Middle frontal gyrus (tissue), 1 donor: ENCODE measurements around the gene HYOU1.
A peak's percentile ranks its signal among the peaks of the same experiment; 100 is the strongest.
"Not testable (repeated sequence)": the region's sequence is repeated elsewhere in the genome, so short reads cannot be mapped to it uniquely, and the experiment has no call there.

Experiments
- DNase-seq: peaks from one replicate; pipeline ENCODE4 v3.0.0-alpha.2; 2015; ENCODE audit warnings: low spot score; ENCODE audit errors: extremely low spot score

Gene HYOU1, protein sequence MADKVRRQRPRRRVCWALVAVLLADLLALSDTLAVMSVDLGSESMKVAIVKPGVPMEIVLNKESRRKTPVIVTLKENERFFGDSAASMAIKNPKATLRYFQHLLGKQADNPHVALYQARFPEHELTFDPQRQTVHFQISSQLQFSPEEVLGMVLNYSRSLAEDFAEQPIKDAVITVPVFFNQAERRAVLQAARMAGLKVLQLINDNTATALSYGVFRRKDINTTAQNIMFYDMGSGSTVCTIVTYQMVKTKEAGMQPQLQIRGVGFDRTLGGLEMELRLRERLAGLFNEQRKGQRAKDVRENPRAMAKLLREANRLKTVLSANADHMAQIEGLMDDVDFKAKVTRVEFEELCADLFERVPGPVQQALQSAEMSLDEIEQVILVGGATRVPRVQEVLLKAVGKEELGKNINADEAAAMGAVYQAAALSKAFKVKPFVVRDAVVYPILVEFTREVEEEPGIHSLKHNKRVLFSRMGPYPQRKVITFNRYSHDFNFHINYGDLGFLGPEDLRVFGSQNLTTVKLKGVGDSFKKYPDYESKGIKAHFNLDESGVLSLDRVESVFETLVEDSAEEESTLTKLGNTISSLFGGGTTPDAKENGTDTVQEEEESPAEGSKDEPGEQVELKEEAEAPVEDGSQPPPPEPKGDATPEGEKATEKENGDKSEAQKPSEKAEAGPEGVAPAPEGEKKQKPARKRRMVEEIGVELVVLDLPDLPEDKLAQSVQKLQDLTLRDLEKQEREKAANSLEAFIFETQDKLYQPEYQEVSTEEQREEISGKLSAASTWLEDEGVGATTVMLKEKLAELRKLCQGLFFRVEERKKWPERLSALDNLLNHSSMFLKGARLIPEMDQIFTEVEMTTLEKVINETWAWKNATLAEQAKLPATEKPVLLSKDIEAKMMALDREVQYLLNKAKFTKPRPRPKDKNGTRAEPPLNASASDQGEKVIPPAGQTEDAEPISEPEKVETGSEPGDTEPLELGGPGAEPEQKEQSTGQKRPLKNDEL

DNA sequence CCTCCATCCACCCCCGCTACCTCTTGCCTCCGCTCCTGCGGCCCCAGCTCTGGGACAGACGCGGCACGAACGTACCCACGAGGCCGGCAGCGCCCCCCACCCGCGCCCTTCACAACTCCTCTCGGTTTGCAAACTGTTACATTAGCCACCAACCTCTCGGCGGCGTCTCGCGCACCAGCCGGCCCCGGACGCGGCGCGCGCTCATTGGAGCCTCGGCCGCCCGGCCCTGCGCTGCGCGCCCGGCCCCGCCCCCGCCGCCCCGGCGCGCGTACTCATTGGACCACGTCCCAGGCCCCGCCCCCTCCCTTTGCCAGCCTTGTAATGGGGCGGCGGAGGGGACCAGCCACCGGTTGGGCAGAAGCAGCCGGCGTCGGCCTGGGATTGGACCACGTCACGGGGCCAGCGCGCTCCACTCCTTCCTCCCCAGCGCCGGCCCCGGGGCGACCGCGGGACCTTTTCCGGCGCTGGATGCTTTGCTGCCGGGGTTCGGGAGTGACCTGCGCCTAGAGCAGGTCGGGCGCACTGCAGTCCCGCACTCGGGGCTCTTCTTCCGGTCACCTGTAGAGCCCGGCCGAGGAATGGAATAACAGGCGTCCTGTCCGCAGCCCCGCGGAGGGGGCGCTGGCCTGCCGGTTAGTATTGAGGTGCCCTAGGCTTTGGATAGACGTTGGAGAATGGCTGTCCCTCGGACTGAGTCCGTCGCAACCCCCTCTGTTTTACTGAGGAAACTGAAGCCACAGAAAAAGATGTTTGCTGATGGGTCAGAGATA lies at the start of gene HYOU1:
Gene HYOU1, minus strand, starts transcription at position 206 of the 770 bp plus-strand sequence. CDS start 1,045 bp downstream, outside the sequence.
- peak; percentile 89 for DNase-seq

DNA sequence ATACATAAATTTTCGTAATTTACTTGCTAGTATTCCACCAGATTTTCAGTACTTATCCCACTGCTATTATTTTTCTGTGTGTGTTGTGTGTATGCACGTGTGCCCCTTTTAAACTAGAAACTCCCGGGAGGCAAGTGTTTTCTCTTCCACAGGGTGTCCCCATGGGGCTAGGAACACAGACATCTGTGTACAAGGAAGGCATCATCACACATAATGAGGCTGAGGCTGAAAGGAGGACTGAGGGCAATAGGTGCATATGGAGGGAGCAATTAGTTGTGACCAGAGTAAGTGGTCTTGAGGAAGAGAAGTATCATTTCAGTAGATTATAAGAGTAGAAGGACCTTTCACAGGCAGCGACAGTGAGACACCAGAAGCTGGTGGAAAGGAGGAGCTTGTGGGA lies 46.8 kb upstream of the HYOU1 start:
- DNase-seq: no peak

DNA sequence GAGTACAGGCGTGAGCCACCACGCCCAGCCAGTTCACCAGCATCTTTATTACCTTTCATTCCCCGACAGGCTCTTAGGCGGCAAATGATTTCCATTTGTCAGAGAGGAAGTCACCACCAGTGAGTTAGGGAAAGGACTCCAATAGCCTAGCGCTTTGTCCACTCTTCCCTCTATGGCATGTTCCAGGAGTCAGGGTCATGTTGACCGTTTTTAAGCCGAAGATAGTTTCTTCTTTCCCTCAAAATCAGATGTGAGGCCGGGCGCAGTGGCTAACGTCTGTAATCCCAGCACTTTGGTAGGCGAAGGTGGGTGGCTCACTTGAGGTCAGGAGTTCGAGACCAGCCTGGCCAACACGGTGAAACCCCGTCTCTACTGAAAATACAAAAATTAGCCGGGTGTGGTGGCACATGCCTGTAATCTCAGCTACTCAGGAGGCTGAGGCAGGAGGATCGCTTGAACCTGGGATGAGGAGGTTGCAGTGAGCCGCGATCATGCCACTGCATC lies 46.2 kb upstream of the HYOU1 start:
- DNase-seq: not testable (repeated sequence)

DNA sequence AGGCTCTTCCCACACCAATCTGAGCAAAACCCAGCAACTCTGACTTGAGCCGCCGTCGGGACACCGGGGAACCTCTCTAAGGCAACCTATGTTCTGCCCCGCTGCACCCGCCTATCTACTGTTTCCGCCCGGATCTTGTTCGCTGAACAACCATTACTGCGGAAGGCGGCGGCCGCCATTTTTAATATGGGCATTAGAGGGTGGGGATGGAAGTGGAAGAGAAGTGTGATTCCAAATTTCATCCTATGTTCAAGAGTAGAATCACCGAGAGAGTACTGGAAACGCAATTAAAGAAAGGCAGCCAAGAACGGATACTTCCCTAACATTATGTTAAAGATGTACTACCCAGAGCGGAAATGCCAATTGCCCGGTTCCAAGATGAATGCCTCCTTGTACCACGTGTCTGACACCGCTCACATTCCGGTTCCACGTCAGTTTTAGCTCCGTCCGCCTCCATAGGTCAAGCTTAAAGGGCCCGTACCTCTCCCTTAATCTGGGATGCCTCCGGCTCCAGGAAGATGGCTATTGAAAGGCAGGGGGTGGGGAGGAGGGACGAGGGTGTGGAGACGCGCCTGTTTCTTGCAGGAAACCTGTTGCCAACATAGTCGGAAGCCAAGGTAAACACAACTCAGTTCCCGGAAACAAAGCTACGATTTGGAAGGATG lies 44.9 kb upstream of the HYOU1 start, which contains the start of gene DPAGT1:
Gene DPAGT1, minus strand, starts transcription at position 95 of the 665 bp plus-strand sequence. CDS start 198 bp downstream, outside the sequence.
- DNase-seq: peak; percentile 91

DNA sequence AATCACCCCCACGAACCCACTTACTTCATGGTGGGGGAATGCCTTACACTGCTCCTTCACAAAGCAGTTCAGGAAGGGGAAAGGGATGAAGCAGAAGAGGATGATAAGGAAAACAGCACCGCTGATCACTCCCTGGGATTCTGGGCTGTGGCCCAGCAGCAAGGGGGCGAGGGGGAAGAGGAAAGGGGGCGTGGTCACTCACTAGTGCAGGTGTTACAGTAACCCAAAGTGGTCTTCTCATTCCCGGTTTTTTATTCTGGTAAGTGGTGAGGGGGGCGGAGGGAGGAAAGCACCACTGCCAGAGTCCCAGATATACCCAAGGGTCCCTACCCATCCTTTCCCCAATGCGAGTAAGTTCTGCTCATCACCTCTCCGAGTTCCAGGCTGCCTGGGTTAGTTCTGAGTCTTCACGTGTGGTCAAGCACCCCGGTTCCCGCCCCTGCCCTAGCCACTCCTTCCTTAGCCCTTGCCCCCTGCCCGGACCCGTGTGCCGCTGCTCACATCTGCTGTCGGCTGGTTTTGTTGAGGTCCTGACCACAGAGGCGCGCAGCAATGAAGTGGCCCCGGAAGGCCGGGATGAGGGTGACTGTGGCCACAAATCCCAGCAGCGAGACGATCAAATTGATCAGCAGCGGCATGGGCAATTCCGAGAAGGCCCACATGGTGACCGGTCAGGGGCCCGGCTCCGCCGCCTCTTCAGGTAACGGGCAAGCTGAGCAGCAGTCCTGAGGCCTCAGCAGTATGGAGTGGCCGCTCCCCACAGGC lies 44.2 kb upstream of the HYOU1 start:
- DNase-seq: no peak

DNA sequence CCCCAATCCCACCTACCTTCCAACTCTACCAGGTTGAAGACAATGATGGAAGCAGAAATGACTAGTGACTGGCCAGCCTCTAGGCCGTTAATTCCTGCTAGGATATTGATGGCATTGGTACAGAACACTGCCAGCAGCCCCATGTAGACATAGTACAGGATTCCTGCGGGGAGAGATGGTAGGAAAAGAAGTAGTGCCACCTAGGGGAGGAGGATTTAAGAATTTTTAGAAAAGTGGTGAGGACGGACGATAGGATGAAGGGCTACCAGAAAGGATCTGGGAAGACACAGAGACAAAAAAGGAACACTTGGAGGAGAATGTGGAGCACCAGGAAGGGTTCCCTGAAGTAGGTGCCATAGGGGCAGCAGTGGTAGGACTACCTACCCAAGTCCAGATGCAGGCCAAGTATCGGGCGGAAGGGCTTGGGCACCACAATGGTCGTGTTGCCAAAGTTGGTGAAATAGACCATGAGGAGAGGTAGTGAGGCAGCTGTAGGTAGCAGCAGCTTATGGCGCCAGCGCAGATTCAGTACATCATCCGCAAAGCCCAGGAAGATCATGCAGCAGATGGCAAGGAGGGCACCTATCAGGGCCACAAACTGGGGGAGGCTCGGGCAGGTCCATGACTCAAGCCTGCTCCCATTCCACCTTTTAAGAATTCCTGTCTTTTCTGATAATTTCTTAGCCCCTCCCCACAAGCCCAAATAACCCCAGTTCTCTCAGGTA lies 43.4 kb upstream of the HYOU1 start:
- DNase-seq: no peak

DNA sequence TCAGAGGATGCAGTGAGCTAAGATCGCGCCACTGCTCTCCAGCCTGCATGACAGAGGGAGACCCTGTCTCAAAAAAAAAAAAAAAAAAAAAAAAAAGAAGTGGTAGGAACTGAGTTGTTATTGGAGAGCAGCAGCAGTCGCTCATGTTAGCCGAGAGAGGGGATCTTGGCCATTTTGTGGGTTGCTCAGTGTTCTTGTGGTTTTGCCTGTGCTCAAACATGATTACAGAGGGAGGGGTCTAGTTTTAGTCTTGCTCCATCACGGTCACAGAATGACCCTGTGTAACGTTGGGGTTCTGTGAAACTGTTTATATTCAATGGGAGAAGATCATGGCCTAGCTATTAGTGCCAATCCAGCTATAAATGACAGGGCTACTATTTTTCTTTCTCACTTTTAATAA lies 42.7 kb upstream of the HYOU1 start:
- no peak for DNase-seq

DNA sequence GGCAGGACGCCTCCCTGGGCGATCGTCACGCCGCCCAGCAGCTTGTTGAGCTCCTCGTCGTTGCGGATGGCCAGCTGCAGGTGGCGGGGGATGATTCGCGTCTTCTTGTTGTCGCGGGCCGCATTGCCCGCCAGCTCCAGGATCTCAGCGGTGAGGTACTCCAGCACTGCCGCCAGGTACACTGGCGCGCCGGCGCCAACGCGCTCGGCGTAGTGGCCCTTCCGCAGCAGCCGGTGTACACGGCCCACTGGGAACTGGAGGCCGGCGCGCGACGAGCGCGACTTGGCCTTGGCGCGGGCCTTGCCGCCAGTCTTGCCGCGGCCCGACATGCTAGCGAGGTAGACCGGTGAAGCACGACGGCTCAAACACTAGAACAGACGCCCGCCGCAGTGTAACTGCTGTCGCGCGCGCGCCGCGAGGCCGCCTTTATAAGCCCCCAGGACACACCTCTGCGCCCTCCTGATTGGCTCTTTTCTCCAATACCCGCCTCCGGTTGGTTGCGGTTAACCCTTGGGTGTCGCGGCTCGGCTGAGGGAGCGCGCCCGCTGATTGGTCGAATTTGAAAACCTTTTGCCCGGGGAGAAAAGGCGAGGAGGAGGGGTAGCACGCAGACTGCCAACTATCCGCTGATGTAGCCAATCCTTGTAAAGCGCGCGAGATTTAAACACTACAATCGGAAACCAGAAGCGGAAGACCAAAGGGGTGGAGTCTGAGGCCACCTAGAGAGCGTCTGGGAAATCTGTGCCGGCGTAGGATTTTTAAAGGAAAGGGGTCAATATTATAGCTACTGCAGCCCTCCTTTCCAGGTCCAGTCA lies 38.3 kb upstream of the HYOU1 start:
- peak; percentile 98 for DNase-seq

DNA sequence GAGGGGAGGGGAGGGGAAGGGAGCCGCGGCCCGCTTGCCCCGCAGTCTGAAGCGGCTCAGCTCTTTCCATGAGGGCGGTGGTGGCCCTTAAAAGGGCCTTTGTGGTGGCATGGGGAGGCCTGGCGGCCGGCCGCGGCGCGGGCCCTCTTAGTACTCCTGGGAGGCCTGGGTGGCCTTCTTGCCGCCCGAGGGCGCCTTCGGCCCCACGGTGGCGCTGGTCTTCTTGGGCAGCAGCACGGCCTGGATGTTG lies 37.7 kb upstream of the HYOU1 start:
- DNase-seq: no peak

DNA sequence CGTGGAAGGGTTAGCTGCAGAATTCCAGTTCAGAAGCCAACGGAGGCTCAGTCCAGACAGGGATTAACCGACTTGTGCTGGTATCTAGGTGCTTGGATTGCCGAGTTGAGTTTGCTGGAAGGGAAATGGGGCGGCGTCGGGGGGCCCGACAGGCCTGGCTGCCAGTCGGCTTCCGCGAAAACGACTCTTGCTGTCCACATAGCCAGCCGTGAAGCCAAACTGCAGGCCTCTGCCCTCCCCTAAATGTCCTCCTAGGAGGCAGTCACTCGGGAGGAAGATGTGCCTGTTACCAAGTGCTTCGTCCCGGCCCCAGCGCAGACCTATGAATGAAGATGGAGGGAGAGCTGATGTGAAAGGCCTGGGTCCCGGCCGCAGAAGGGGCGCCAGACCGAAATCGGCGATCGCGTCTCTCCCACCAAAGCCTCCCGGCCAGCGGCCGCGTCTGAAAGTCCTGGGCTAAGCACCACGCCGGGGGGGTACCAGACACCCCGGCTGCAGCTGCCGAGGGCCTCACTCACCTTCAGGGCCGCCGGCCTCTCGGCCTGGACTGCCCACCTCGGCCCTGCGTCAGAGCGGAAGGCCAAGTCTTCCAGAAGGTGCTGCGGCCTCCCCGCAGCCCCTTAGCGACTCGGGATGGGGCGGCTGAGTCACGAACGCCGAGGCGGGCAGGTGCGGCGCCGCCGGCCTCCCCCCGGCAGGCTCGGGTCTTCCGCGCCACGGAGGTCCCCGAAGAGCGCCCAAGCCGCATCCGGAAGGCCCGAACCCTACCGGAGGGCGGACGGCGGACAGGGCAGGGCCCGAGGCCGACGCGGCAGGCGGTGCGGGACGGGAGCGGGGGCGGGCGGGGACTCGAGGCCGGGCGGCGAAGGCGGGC lies 37.2 kb upstream of the HYOU1 start:
- DNase-seq: no peak

DNA sequence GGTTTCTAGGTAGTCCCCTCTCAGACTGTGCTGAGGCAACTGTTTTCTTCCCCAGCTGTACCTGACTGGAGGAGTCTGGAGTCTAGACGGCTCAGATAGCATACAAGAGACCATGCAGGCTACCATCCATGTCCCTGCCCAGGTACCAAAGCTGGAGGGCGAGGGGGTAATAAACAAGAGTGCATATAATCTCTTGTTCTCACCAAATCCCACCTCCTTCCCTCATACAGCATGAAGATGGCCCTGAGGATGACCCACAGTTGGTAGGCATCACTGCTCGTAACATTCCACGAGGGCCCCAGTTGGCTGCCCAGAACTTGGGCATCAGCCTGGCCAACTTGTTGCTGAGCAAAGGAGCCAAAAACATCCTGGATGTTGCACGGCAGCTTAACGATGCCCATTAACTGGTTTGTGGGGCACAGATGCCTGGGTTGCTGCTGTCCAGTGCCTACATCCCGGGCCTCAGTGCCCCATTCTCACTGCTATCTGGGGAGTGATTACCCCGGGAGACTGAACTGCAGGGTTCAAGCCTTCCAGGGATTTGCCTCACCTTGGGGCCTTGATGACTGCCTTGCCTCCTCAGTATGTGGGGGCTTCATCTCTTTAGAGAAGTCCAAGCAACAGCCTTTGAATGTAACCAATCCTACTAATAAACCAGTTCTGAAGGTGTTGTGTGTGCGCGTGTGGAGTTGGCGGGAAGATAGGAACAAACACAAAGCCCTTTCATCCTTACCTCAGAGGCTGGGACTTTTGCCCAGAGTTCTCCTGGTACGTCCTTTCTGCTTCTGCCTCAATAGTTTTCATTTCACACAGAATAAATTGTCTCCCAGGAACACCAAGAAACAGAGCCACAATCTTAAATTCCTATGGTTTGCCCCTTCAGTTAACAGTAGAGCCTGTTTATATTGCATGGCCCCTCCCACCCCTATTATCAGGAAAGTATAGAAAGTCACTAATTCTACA lies 36.2 kb upstream of the HYOU1 start:
- no peak for DNase-seq

DNA sequence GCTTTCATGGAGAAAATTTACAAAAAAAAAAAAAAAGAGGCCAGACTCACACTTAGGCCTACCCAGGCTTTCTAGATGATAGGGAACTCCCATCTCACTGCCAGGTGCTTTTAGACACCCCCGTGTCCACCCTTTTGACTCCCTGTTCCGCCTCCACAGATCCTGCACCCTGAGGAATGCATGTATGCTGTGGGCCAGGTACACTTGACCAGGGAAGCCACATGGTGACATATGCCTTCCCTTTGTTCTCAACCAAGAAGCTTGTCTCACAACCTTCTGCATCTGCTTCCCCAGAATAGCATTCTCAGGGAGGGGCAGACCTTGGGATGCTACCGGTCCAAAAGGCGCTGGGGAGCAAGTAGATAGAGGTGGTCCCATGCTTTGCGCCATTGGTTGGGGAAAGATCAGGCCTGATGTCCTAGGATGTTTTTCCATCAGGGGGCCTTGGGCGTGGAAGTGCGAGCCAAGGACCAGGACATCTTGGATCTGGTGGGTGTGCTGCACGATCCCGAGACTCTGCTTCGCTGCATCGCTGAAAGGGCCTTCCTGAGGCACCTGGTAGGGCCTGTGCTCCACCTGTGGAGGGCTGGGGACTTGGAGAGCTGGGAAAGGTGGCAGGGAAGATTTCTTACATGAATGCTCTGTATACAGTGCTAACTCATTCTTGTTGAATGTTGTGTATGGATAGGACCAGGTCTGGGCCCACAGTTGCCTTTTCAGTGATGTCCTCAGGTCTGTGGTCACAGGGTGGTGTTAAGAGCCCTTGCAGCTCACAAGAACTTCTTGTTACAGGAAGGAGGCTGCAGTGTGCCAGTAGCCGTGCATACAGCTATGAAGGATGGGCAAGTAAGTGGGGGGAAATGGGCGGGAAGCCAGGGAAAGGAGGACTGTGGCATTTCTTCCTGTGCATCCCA lies 35.2 kb upstream of the HYOU1 start:
- no peak for DNase-seq

DNA sequence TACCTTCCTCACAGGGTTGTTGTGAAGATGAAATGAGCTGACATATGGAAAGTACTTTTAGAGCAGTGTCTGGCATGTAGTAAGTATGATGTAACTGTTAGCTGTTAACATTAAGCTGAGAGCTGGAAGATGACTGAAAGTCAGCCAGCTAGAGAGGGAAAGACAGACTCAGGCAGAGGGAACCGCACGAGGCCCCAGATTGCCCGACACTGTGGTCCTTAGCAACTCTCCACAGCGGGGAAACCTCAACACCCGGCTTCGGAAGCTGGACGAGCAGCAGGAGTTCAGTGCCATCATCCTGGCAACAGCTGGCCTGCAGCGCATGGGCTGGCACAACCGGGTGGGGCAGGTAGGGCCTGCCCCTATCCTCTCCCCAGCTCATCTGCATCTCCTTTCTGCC lies 34.2 kb upstream of the HYOU1 start:
- no peak for DNase-seq

DNA sequence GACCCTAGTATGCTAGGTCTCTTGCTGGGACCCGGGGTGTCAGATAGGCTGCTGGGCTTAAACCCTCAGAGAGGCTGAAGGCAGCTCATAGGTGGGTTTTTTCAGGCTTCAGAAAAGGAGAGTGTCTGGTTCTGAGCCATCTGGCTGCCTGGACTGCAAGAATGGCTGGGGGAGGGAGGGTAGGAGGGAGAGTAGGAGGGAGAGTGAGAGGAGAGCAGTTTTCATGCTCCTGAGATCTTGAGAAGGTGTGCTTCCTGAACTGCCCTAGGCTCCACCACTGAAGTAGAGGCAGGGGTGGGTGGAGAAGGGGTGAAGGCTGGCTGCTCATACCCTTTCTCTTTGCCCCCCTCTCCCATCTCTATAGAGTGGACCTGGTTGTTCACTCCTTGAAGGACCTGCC lies 32.3 kb upstream of the HYOU1 start:
- DNase-seq: no peak

DNA sequence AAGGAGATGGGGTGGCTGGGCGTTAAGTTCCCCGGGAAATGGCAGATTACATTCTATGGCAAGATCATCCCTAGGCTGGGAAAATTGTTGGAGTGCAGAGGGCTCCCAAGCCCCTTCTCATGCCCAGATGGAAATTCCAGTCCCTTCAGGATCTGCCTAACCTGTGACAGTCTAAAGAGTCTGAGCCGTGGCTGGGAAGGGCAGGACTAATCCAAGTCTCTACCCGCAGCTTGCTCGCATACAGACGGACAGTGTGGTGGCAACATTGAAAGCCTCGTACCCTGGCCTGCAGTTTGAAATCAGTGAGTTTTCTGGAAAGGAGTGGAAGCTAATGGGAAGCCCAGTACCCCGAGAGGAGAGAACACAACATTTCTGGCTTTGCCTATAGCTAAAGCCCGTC lies 31.4 kb upstream of the HYOU1 start:
- no peak for DNase-seq
